Common myeloid progenitor, CD34-positive (primary cell): ENCODE results near the gene CASP8. TPM values are rescaled to one million over a fixed set of nuclear protein-coding genes. Genes with fewer than 3 reads are reported as not detected.

Experiments
- CTCF ChIA-PET: fragments of 350-600 bp; sonication (Branson Sonifier 250); formaldehyde crosslinking; loops from one replicate; lab custom pipeline; 2021; ENCODE audit warnings: antibody characterized with exemption; lab: Charles Lee
- POLR2A ChIA-PET: fragments of 350-600 bp; sonication (Branson Sonifier 250); formaldehyde crosslinking; loops from one replicate; lab custom pipeline; 2021; ENCODE audit warnings: antibody characterized with exemption; lab: Charles Lee
- DNase-seq, 3 donors: peaks; one replicate each; pipeline versions ENCODE4 v3.0.0 to v3.0.0-alpha.2; 2013
- H3K27ac ChIP-seq, 2 experiments: 1 replicate in 1 of 2; 2 replicates in 1 of 2; pipeline ENCODE4 v1.7.0; 2013; ENCODE audit warnings: inconsistent platforms in 2 of 2, low read length in 2 of 2, mild to moderate bottlenecking in 2 of 2, low read depth in 1 of 2, moderate library complexity in 1 of 2; ENCODE audit not compliant: severe bottlenecking in 2 of 2, insufficient read depth in 1 of 2, poor library complexity in 1 of 2
- H3K27me3 ChIP-seq, 5 experiments: replicated peaks in 2 of 5; 1 replicate in 3 of 5; 2 replicates in 2 of 5; pipeline versions ENCODE4 v1.6.1 to v1.7.0; 2013; ENCODE audit warnings: low read length in 4 of 5, mild to moderate bottlenecking in 2 of 5, moderate library complexity in 2 of 5, inconsistent platforms in 1 of 5; ENCODE audit not compliant: insufficient read depth in 5 of 5, control insufficient read depth in 4 of 5
- H3K36me3 ChIP-seq, 4 experiments: 1 replicate in 2 of 4; 2 replicates in 2 of 4; pipeline versions ENCODE4 v1.6.1 to v1.7.0; 2013; ENCODE audit warnings: low read length in 3 of 4, control low read depth in 1 of 4, mild to moderate bottlenecking in 1 of 4; ENCODE audit not compliant: control insufficient read depth in 4 of 4, insufficient read depth in 4 of 4
- H3K4me1 ChIP-seq, 4 experiments: 1 replicate in 3 of 4; 2 replicates in 1 of 4; pipeline versions ENCODE4 v1.6.1 to v1.7.1; 2013; ENCODE audit warnings: low read length in 3 of 4, mild to moderate bottlenecking in 3 of 4, control low read depth in 1 of 4, inconsistent platforms in 1 of 4, moderate library complexity in 1 of 4; ENCODE audit not compliant: control insufficient read depth in 4 of 4, insufficient read depth in 4 of 4; ENCODE audit errors: control extremely low read depth in 1 of 4
- H3K4me3 ChIP-seq, 7 experiments: 1 replicate in 4 of 7; 2 replicates in 3 of 7; pipeline versions ENCODE4 v1.5.1 to v1.7.0; 2013; ENCODE audit warnings: mild to moderate bottlenecking in 7 of 7, low read length in 6 of 7, moderate library complexity in 6 of 7, inconsistent platforms in 2 of 7, low read depth in 2 of 7, control low read depth in 1 of 7; ENCODE audit not compliant: insufficient read depth in 4 of 7, control insufficient read depth in 1 of 7; ENCODE audit errors: extremely low read depth in 1 of 7
- H3K9me3 ChIP-seq, 5 experiments: 1 replicate in 4 of 5; 2 replicates in 1 of 5; pipeline versions ENCODE4 v1.6.1 to v1.7.1; 2013; ENCODE audit warnings: low read length in 4 of 5, mild to moderate bottlenecking in 2 of 5, inconsistent platforms in 1 of 5, low read depth in 1 of 5, moderate library complexity in 1 of 5; ENCODE audit not compliant: control insufficient read depth in 4 of 5, insufficient read depth in 2 of 5; ENCODE audit errors: control extremely low read depth in 1 of 5
- WGBS: methylation state at CpG from one replicate; pipeline ENCODE4 v1.1.5; 2013; ENCODE audit not compliant: insufficient coverage; 5-methylcytosine and 5-hydroxymethylcytosine counted together
- polyA plus RNA-seq: library from polyadenylated mRNA; unstranded; fragments of 120-200 nt; gene quantifications from one replicate; pipeline ENCODE4 v1.2.1, GENCODE V29; 2013

CASP8 gene
- 68.0 TPM for polyA plus RNA-seq

DNA sequence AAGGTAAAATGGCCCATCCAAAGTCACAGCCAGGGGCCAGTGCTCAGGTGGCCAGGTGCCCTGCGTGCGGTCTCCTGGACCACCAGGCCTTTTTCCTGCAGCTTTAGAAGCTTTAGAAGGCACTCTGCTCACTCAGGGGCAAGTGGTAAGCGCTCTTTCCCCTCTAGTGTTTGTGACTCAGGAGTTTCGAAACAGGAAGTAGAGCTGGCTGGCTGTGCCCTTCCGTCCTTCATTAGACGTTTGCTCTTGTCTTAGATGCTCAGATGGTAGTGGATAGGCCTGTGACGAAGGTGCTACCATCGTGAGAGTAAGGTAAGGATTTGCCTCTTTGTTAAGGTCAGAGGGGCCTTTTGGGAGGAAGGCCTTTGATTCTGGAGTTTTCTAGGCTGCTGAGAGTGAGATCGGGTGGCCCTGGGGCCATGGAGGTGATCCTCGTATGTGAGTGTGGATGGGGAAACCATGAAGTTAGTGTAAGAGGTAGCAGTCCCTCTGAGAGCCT is at the start of gene CASP8:
TSS of gene CASP8 (plus strand) at position 235 of the 499 bp plus-strand sequence. CDS start 5,951 bp downstream, outside the sequence.
- DNase-seq: peak; percentile 80 to 93 (median 90)
- WGBS: 2% methylated on average over 10 of the region's 10 CpGs

DNA sequence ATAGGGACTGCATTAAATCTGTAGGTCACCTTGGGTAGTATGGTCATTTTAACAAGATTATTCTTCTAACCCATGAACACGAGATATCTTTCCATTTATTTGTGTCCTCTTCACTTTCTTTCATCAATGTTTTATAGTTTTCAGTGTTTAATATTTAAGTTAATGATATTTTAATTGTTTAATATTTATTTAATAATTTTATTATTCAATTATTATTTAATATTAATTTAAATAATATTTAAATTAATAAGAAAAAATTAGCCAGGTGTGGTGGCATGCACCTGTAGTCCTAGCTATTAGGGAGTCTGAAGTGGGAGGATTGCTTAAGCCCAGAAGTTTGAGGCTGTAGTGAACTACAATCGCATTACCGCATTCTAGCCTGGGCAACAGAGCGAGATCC is 44.4 kb upstream of the CASP8 start:
- DNase-seq: no peak
- ChIA-PET CTCF (no interaction called here), POLR2A (no interaction called here)
- no peak overlapping the region for H3K4me3 ChIP-seq
- H3K9me3 ChIP-seq: no peaks in the 10 kb centered on the region
- no peak overlapping the region for H3K27ac ChIP-seq
- peaks cover 12 to 31% (median 28%) of the 10 kb centered on the region in 4 experiments for H3K4me1 ChIP-seq
- 96% methylated on average over 3 of the region's 4 CpGs for WGBS
- H3K36me3 ChIP-seq: peaks cover 17 to 43% (median 31%) of the 10 kb centered on the region in 4 experiments
- no peaks in the 10 kb centered on the region for H3K27me3 ChIP-seq

More for the DNA sequence above, at the start of gene CASP8:
- POLR2A ChIA-PET: interaction anchor here (0.6 to 1.3 kb wide), 2 partner anchors 22 to 27 kb away, joined by 3 read pairs; no protein-coding TSS in a partner anchor
- Histone ChIP-seq H3K27ac (peak within 1 kb of the TSS; percentile 99), H3K9me3 (no peaks in the 10 kb centered on the region), H3K4me3 (peak within 1 kb of the TSS; percentile 41 to 92 (median 72)), H3K36me3 (no peaks in the 10 kb centered on the region), H3K27me3 (no peaks in the 10 kb centered on the region), H3K4me1 (peaks cover 49 to 96% (median 82%) of the 10 kb centered on the region in 4 experiments)
- CTCF ChIA-PET: interaction anchor here (1.0 to 6.8 kb wide), 8 partner anchors 10 to 143 kb away, joined by 3 to 45 read pairs (median 5); no protein-coding TSS in a partner anchor

DNA sequence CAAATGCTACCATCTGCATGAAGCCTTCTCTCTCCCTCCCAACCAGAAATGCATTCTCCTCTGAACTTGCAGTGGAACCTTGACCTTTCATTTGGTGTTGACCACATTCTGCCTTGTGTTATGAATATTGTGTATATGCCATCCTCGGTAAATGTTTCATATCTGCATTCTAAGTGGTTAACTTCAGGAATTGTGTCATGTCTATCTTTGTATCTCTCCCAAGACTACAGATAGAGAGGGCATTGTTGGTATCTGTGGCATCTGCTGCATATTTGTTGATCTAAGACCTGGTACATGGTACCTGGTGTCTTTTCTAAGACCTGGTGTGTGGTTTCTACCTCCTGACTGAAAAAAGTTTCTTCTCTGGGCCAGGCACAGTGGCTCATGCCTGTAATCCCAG is 43.4 kb upstream of the CASP8 start:
- Histone ChIP-seq H3K27ac (no peak overlapping the region), H3K4me1 (peaks cover 12 to 33% (median 26%) of the 10 kb centered on the region in 4 experiments), H3K27me3 (no peaks in the 10 kb centered on the region), H3K4me3 (no peak overlapping the region), H3K9me3 (no peaks in the 10 kb centered on the region), H3K36me3 (peaks cover 15 to 42% (median 27%) of the 10 kb centered on the region in 4 experiments)
- CTCF ChIA-PET: no interaction called here
- DNase-seq: no peak
- WGBS: 100% methylated on average over 1 of the region's 1 CpG
- POLR2A ChIA-PET: no interaction called here

DNA sequence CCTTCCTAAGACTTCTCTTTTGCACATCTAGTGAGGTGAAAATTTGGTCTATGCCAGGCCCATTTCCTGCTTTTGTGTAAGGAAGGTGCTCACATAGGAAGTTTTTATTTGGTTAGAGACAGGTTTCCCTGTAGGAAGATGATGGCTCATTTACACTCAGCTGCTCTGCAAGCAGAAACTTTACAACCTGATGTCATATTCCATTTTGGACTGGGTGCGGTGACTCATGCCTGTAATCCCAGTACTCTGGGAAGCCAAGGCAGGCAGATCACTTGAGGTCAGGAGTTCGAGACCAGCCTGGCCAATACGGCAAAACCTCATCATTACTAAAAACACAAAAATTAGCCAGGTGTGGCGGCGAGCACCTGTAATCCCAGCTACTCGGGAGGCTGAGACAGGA is 41.6 kb upstream of the CASP8 start:
- ChIA-PET POLR2A (no interaction called here), CTCF (interaction anchor here (1.4 to 7.1 kb wide), 6 partner anchors 8 to 36 kb away, joined by 5 to 65 read pairs (median 13); partner anchors contain the start of gene CASP10)
- 100% methylated on average over 3 of the region's 6 CpGs for WGBS
- no peak for DNase-seq
- no peak overlapping the region for H3K4me3 ChIP-seq
- no peaks in the 10 kb centered on the region for H3K27me3 ChIP-seq
- H3K9me3 ChIP-seq: no peaks in the 10 kb centered on the region
- H3K36me3 ChIP-seq: peaks cover 15 to 42% (median 25%) of the 10 kb centered on the region in 4 experiments
- H3K27ac ChIP-seq: no peak overlapping the region
- peaks cover 13 to 41% (median 36%) of the 10 kb centered on the region in 4 experiments for H3K4me1 ChIP-seq

DNA sequence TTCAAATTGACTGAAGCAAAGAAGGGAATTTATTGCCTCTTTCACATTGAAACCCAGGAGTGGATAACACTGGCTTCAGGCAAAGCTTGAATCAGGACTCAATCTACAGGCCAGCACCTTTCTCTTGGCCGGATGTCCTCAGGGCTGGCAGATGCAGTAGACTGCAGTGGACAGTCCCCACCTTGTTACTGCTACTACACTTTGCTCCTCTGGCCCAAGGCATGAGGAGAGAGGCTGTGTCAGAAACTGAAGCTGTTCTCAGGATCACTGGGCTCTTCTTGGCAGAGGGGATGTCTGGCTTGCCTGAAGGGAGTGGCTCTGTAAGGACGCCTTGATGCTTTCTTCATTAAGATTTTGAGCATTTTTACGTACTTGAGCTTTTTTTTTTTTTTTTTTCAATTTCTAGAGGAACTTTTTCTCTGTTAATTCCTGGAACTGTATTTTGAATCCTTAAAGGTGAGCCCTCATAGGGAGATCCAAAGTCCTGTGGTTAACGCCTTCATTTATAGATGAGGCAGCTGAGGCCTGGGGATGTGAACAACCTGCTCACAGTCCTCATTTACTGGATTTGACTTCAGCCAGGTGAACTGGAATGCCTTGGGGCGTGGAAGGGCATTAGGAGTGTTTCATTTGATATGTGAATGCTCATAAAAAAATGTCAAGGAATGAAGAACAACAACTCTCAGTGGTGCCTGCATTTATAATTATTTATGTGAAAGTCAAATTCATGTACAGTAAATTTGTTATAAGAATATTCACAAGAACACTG is 40.8 kb upstream of the CASP8 start:
- no peak for DNase-seq
- 94% methylated on average over 2 of the region's 5 CpGs for WGBS
- Histone ChIP-seq H3K27ac (peak overlapping the region in 1 of 2 experiments; percentile 56), H3K27me3 (no peaks in the 10 kb centered on the region), H3K9me3 (no peaks in the 10 kb centered on the region), H3K4me1 (peaks cover 13 to 42% (median 36%) of the 10 kb centered on the region in 4 experiments), H3K36me3 (peaks cover 15 to 42% (median 25%) of the 10 kb centered on the region in 4 experiments), H3K4me3 (peak overlapping the region in 4 of 7 experiments; percentile 4 to 39 (median 20))
- POLR2A ChIA-PET: interaction anchor here (0.7 kb wide), 1 partner anchor 13 kb away, joined by 3 read pairs; no protein-coding TSS in a partner anchor
- CTCF ChIA-PET: interaction anchor here (1.2 to 7.1 kb wide), 8 partner anchors 9 to 36 kb away, joined by 3 to 65 read pairs (median 6); partner anchors contain the start of gene CASP10

DNA sequence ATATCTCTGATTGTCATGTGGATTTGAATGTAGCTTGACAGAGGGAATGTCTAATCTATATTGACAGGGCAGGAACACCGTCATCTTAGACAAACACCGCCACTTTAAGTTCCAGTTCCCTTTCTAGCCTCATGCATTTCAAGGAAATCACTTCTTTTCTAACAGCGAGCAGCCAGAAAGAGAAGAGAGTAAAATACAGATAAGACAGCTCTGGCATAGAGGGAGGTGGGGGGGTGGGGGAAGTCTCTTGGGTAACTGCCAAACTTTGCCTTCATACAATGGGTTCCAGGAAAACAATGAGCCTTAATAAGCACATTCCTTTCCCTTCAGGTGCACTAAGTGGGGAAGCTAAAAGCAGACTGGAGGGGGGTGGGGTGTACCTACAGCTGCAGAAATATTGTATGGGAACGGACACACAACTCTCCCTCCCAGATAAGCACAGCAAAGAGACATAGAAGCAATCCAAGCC is 40.2 kb upstream of the CASP8 start:
- no CpG with 5 or more reads among the region's 4 CpGs for WGBS
- ChIA-PET POLR2A (interaction anchor here (0.7 kb wide), 1 partner anchor 12 kb away, joined by 3 read pairs; no protein-coding TSS in a partner anchor), CTCF (interaction anchor here (1.1 to 7.1 kb wide), 9 partner anchors 9 to 37 kb away, joined by 3 to 65 read pairs (median 7); partner anchors contain the start of gene CASP10)
- DNase-seq: peak in 2 of 3 donors; percentile 62 to 74
- no peaks in the 10 kb centered on the region for H3K9me3 ChIP-seq
- no peaks in the 10 kb centered on the region for H3K27me3 ChIP-seq
- peaks cover 15 to 42% (median 25%) of the 10 kb centered on the region in 4 experiments for H3K36me3 ChIP-seq
- H3K4me1 ChIP-seq: peaks cover 13 to 42% (median 36%) of the 10 kb centered on the region in 4 experiments
- peak overlapping the region in 3 of 7 experiments; percentile 5 to 39 (median 35) for H3K4me3 ChIP-seq
- peak overlapping the region in 1 of 2 experiments; percentile 56 for H3K27ac ChIP-seq
